ENCODE measurements around the gene TBCD. TPM values are rescaled to one million over a fixed set of nuclear protein-coding genes. Genes with fewer than 3 reads are reported as not detected.

Gene TBCD
- total and polyA plus RNA-seq, 12 donors, result 41.3 to 107 (median 52.4) TPM

GRCh38 chr17:82716203-82717010, 35.5 kb upstream of the TBCD start, which contains the start of gene FN3KRP:
Gene FN3KRP (plus strand): TSS chr17:82716706. CDS start chr17:82716756, 50 bp downstream.
- Histone ChIP-seq H3K36me3 (peaks cover 0 to 30% (median 13%) of the 10 kb centered on the region in 9 donors), H3K9me3 (no peaks in the 10 kb centered on the region), H3K27ac (peak within 1 kb of the TSS in 9 of 10 donors; percentile 39 to 87 (median 77)), H3K4me3 (peak within 1 kb of the TSS; percentile 63 to 97 (median 94)), H3K27me3 (no peaks in the 10 kb centered on the region), H3K4me1 (peaks cover 3 to 21% (median 17%) of the 10 kb centered on the region in 9 donors)
- 0 to 1% methylated on average over 71 to 75 of the region's 75 CpGs for WGBS, 2 donors
- intact Hi-C loops (cut with DNase I), result loop anchor here in 1 of 10 donors (1.0 to 5.0 kb wide), 2 partner anchors 19 to 69 kb away; partner anchors contain the start of genes FN3K and WDR45B
- TF ChIP-seq, protein P1, sequence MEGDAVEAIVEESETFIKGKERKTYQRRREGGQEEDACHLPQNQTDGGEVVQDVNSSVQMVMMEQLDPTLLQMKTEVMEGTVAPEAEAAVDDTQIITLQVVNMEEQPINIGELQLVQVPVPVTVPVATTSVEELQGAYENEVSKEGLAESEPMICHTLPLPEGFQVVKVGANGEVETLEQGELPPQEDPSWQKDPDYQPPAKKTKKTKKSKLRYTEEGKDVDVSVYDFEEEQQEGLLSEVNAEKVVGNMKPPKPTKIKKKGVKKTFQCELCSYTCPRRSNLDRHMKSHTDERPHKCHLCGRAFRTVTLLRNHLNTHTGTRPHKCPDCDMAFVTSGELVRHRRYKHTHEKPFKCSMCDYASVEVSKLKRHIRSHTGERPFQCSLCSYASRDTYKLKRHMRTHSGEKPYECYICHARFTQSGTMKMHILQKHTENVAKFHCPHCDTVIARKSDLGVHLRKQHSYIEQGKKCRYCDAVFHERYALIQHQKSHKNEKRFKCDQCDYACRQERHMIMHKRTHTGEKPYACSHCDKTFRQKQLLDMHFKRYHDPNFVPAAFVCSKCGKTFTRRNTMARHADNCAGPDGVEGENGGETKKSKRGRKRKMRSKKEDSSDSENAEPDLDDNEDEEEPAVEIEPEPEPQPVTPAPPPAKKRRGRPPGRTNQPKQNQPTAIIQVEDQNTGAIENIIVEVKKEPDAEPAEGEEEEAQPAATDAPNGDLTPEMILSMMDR (IDR thresholded peaks at IDR 0.05), result no peak
- ATAC-seq (peak; percentile 91 to 99 (median 97)), DNase-seq (peak; percentile 89 to 91)

GRCh38 chr17:82718986-82719685, 32.7 kb upstream of the TBCD start:
- ATAC-seq (no peak), DNase-seq (no peak)
- 97 to 98% methylated on average over 18 of the region's 18 CpGs for WGBS, 2 donors
- H3K27me3 ChIP-seq, result no peaks in the 10 kb centered on the region
- H3K4me3 ChIP-seq, result no peak overlapping the region
- TF ChIP-seq, protein P1 (IDR thresholded peaks at IDR 0.05), result no peak
- peaks cover 0 to 56% (median 13%) of the 10 kb centered on the region in 9 donors for H3K36me3 ChIP-seq
- H3K27ac ChIP-seq, result no peak overlapping the region
- H3K4me1 ChIP-seq, result peaks cover 3 to 21% (median 17%) of the 10 kb centered on the region in 9 donors
- intact Hi-C loops (cut with DNase I), result loop anchor here in 1 of 10 donors (5.0 kb wide), 1 partner anchor 72 kb away; the partner anchor contains the start of gene WDR45B
- no peaks in the 10 kb centered on the region for H3K9me3 ChIP-seq

GRCh38 chr17:82720204-82720603, 31.7 kb upstream of the TBCD start:
- ATAC-seq (no peak), DNase-seq (no peak)
- Histone ChIP-seq H3K27me3 (no peaks in the 10 kb centered on the region), H3K4me1 (peaks cover 3 to 21% (median 17%) of the 10 kb centered on the region in 9 donors), H3K27ac (no peak overlapping the region), H3K4me3 (no peak overlapping the region), H3K9me3 (no peaks in the 10 kb centered on the region), H3K36me3 (peaks cover 0 to 67% (median 13%) of the 10 kb centered on the region in 9 donors)
- TF ChIP-seq, protein P1 (IDR thresholded peaks at IDR 0.05), result no peak
- intact Hi-C loops (cut with DNase I), result no loop called here
- WGBS, 2 donors, result 93% methylated on average over 19 of the region's 19 CpGs

GRCh38 chr17:82722341-82723013, 29.4 kb upstream of the TBCD start:
- TF ChIP-seq, protein P1 (IDR thresholded peaks at IDR 0.05), result no peak
- Histone ChIP-seq H3K36me3 (peaks cover 0 to 90% (median 18%) of the 10 kb centered on the region in 9 donors), H3K4me1 (peaks cover 0 to 9% (median 6%) of the 10 kb centered on the region in 9 donors), H3K27ac (no peak overlapping the region), H3K4me3 (no peak overlapping the region), H3K9me3 (no peaks in the 10 kb centered on the region), H3K27me3 (no peaks in the 10 kb centered on the region)
- no peak for DNase-seq
- 86 to 87% methylated on average over 19 of the region's 19 CpGs for WGBS, 2 donors
- intact Hi-C loops (cut with DNase I), result no loop called here
- ATAC-seq, result no peak
